Tongue (tissue), 3 donors: ENCODE measurements around the gene FAM236B. TPM values are rescaled to one million over a fixed set of nuclear protein-coding genes. Genes with fewer than 3 reads are reported as not detected.
"Not testable (repeated sequence)": the region's sequence is repeated elsewhere in the genome, so short reads cannot be mapped to it uniquely, and the experiment has no call there.

Experiments
- DNase-seq: peaks from one replicate; pipeline ENCODE4 v3.0.0-alpha.2; 2015
- small RNA-seq: library from RNA; depleted of rRNA; stranded (forward); fragments of <200 nt; gene quantifications from one replicate; pipeline ENCODE3, GENCODE V24; 2014; ENCODE audit warnings: low replicate concordance
- total RNA-seq: library from RNA; depleted of rRNA; stranded (reverse); fragments of >200 nt; gene quantifications from one replicate; pipeline ENCODE4 v1.2.3, GENCODE V29; 2014

FAM236B gene
- total RNA-seq = not detected

- DNase-seq = not testable (repeated sequence)
Measured at GRCh38 chrX:72782560-72782959, at the start of gene FAM236B. FAM236B (minus strand) TSS chrX:72782660; CDS start chrX:72782560, 100 bp downstream.

GRCh38 chrX:72830701-72831100 is 48.2 kb upstream of the FAM236B start:
- not testable (repeated sequence) for DNase-seq

DNA sequence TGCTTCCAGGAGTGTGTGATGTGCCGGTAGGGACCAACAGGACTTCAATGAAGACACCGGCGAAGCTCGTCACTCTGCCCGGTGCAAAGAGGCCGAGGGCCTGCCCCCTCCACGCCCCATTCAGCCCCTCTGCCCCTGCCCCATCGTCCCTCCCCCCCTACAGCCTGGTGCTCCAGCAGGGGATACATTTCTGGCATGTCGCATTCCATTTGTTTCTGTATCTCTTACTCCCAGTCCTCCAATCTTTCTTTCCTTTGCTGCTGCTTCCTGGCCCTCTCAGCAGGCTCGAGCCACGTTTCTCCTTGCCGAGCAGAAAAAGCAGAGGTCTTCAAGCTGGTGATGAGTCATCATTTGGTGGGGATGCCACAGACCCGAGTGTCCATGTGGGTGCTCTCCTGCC is 25.6 kb upstream of the FAM236B start, which contains the start of gene FAM236D:
TSS of gene FAM236D (minus strand) at position 101 of the 400 bp plus-strand sequence. CDS start at position 1, 100 bp downstream.
- not testable (repeated sequence) for DNase-seq

GRCh38 chrX:72790390-72790789 is 7.9 kb upstream of the FAM236B start:
- DNase-seq = not testable (repeated sequence)

DNA sequence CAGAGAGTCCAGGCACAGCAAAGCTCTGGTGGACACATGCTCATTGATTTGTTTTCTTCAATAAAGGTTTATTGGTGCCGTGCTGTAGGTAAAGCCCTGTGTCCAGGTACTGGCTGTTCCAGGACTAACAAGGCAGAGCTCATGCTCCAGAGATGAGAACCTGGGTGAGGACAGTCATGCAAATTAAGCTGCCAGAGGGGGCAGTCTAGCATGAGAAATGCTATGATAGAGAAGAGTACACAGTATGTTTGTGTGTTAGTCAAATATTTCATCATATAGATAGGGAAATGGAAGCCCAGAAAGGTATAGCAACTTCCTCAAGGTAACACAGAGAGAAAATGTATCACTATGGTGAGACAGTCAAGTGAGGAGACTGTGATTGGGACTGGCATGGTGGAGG is 5.7 kb upstream of the FAM236B start:
- DNase-seq = not testable (repeated sequence)

DNA sequence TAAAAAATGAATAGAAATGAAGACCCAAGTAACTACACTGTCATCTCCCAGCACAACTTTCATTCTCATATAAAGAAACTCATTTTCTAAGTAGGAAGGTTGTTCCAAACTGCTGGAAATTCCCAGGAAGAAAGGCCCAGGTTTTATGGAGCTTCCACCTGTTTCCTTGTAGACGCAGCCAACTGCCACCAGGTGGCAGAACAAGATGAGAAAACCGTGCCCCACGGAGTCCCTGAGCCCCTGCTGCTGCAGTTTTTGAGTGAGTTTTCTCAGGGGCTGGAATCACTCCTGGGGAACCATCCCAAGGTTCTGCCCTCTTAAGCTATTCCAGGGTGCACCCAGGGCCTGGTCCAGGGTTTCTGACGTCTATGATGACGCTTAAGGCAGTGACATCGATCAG is 1.5 kb upstream of the FAM236B start:
- DNase-seq = not testable (repeated sequence)

DNA sequence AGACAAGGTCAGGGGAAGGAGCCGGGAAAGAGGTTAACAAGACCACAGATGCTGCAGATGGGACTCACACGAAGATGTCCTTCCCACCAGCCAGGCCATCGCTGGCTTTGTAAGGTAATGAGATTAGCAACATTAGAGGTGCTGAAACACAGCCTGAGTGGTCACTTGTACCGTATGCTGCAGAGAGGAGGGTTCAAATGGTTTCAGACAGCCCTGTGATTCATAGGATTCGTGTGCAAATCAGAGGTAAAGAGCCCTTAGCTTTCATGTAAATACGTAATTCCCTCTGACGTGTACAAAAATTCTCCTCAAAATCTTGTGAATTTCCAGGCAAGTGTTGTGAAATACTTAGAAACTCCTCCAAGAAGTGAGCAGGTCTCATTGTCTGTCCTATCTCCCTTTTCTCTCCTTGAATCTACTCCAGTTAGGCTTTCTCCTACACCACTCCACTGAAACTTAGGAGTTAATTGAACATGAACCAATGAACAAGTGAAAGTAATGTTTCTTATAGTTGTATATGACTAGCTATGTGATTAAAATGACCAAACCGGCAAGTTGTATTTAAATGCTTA is 991 bp upstream of the FAM236B start:
- not testable (repeated sequence) for DNase-seq

GRCh38 chrX:72778146-72778545 is 4.3 kb downstream of the FAM236B start:
- not testable (repeated sequence) for DNase-seq

- not testable (repeated sequence) for DNase-seq
Measured at GRCh38 chrX:72777467-72777790, 5.0 kb downstream of the FAM236B start.

- DNase-seq = not testable (repeated sequence)
Measured at GRCh38 chrX:72776653-72777466, 5.6 kb downstream of the FAM236B start, which contains the start of gene DMRTC1B. DMRTC1B (plus strand) TSS chrX:72776890; CDS start chrX:72845136, 68,246 bp downstream.

GRCh38 chrX:72760454-72760853 is 22.0 kb downstream of the FAM236B start:
- not testable (repeated sequence) for DNase-seq

DNA sequence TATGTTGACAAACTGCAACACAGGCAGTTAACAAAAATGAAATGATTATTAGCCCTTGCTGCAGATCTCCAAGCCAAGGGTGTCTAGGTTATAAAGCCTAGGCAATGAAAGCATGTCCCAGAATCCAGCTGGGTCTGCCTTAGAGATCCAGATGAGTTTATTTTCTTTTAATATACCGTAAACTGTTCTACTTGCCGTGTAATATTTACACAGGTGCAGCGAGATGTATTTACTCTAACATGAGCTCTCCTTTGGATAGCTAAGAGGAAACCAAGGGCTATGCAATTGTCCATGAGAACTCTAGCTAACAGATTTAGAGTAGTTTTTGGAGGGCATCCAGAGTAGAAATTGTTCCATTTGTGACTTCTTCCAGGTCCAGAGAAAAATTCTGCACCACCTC is 33.9 kb downstream of the FAM236B start:
- not testable (repeated sequence) for DNase-seq

DNA sequence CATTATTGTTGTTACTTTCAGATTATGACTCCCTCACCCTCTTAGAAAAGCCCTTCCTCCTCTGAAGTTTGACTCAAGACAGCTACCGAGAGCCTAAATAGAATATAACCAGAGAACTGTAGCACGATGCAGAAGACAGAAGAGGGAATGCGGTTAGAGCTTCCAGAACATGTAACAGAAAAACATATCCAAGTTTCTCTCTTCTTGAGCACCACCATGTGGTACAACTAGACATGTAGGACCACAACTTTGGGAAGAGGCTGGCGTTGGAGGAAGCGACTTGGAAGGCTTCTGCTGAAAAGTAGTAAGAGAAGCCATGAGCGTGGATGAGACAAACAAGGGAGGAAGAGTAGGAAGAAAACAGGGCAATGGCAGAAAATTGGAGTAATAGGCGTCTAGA is 36.9 kb downstream of the FAM236B start:
- DNase-seq = not testable (repeated sequence)

DNA sequence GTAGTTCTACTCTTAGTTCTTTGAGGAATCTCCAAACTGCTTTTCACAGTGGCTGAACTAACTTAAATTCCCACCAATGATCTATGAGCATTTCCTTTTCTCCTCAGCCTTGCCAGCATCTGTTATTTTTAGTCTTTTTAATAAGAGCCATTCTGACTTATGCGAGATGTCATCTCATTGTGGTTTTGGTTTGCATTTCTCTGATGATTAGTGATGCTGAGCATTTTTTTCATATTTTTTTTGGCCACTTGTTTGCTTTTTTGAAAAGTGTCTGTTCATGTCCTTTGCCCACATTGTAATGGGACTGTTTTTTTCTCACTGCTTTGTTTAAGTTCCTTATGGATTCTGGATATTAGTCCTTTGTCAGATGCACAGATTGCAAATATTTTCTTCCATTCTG is 46.9 kb downstream of the FAM236B start:
- no peak for DNase-seq

GRCh38 chrX:72733636-72734035 is 48.8 kb downstream of the FAM236B start:
- not testable (repeated sequence) for DNase-seq

Small RNA genes lying within 50 kb of the gene (small RNA-seq; reads per million reads assigned to genes)
- 0.05 reads per million for gene RNU1-112P

Other genes with a start within 250 kb of the FAM236B start
- 28.4 TPM for gene HDAC8, start 209.8 kb downstream of the FAM236B start, total RNA-seq
- 16.6 TPM for gene PHKA1, start 68.4 kb downstream of the FAM236B start, total RNA-seq
- gene DMRTC1B, start 5.8 kb downstream of the FAM236B start, total RNA-seq = not detected
- gene FAM236D, start 25.6 kb upstream of the FAM236B start, total RNA-seq = not detected
- gene FAM236C, start 130.0 kb upstream of the FAM236B start, total RNA-seq = not detected
- gene FAM236A, start 155.5 kb upstream of the FAM236B start, total RNA-seq = not detected
- 0.62 TPM for gene DMRTC1, start 161.2 kb upstream of the FAM236B start, total RNA-seq
- not detected for gene PABPC1L2B, start 220.3 kb upstream of the FAM236B start, total RNA-seq